Chondrocyte (in vitro differentiated cells): ENCODE data around the gene FOSL1. TPM values are rescaled to one million over a fixed set of nuclear protein-coding genes. Genes with fewer than 3 reads are reported as not detected.
A peak's percentile ranks its signal among the peaks of the same experiment; 100 is the strongest.

Source experiments
- DNase-seq: peaks from one replicate; pipeline ENCODE4 v3.0.0; 2021; ENCODE audit warnings: mixed read lengths, low spot score
- H3K27ac Mint-ChIP-seq: one replicate; pipeline ENCODE4 v1.8.0; 2021; ENCODE audit warnings: mild to moderate bottlenecking, moderate library complexity, mixed read lengths; ENCODE audit not compliant: unreplicated experiment
- H3K27me3 Mint-ChIP-seq: 2 replicates; pipeline ENCODE4 v1.8.0; 2021; ENCODE audit warnings: low read depth, mixed read lengths
- H3K36me3 Mint-ChIP-seq: 2 replicates; pipeline ENCODE4 v1.8.0; 2021; ENCODE audit warnings: low read depth, mixed read lengths
- H3K4me1 Mint-ChIP-seq: 2 replicates; pipeline ENCODE4 v1.8.0; 2021; ENCODE audit warnings: low read depth, mild to moderate bottlenecking, mixed read lengths
- H3K4me3 Mint-ChIP-seq: one replicate; pipeline ENCODE4 v1.8.0; 2021; ENCODE audit warnings: mild to moderate bottlenecking, moderate library complexity, mixed read lengths; ENCODE audit not compliant: unreplicated experiment
- H3K9me3 Mint-ChIP-seq: 2 replicates; pipeline ENCODE4 v1.8.0; 2021; ENCODE audit warnings: low read depth, mixed read lengths
- total RNA-seq: library from RNA; stranded (reverse); gene quantifications from 3 replicates; pipeline ENCODE4 v1.2.1, GENCODE V29; 2021
- TF ChIP-seq, protein P1 (sequence below): fragments of 200-600 bp; sonication (generic); IDR thresholded peaks from 2 replicates; pipeline ENCODE4 v1.5.0; 2021; ENCODE audit warnings: antibody characterized with exemption, mild to moderate bottlenecking, moderate library complexity

Gene FOSL1
- total RNA-seq, 1 donor from 2014 or later, result 7.5 TPM

DNA sequence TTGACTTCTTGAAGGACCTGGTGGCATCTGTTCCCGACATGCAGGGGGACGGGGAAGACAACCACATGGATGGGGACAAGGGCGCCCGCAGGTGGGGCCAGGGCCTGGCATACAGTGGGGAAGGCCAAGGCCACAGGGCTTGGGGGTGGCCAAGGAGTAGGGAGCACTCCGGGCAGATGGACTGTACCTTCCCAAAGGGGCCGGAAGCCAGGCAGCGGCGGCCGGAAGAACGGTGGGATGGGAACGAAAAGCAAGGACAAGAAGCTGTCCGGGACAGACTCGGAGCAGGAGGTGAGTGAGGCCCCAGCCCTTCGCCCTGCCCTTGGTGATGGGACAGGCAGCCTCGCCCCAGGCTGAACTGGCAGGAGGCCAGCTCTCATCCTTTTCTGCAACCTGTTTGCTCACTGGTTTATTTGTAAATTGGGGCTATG is 20.2 kb upstream of the FOSL1 start:
- Mint-ChIP-seq H3K4me3 (peak overlapping the region; percentile 90), H3K36me3 (peaks cover 15% of the 10 kb centered on the region), H3K27me3 (no peaks in the 10 kb centered on the region), H3K4me1 (peaks cover 34% of the 10 kb centered on the region), H3K9me3 (no peaks in the 10 kb centered on the region), H3K27ac (no peak overlapping the region)
- TF ChIP-seq, protein P1, sequence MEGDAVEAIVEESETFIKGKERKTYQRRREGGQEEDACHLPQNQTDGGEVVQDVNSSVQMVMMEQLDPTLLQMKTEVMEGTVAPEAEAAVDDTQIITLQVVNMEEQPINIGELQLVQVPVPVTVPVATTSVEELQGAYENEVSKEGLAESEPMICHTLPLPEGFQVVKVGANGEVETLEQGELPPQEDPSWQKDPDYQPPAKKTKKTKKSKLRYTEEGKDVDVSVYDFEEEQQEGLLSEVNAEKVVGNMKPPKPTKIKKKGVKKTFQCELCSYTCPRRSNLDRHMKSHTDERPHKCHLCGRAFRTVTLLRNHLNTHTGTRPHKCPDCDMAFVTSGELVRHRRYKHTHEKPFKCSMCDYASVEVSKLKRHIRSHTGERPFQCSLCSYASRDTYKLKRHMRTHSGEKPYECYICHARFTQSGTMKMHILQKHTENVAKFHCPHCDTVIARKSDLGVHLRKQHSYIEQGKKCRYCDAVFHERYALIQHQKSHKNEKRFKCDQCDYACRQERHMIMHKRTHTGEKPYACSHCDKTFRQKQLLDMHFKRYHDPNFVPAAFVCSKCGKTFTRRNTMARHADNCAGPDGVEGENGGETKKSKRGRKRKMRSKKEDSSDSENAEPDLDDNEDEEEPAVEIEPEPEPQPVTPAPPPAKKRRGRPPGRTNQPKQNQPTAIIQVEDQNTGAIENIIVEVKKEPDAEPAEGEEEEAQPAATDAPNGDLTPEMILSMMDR, result no peak
- no peak for DNase-seq

DNA sequence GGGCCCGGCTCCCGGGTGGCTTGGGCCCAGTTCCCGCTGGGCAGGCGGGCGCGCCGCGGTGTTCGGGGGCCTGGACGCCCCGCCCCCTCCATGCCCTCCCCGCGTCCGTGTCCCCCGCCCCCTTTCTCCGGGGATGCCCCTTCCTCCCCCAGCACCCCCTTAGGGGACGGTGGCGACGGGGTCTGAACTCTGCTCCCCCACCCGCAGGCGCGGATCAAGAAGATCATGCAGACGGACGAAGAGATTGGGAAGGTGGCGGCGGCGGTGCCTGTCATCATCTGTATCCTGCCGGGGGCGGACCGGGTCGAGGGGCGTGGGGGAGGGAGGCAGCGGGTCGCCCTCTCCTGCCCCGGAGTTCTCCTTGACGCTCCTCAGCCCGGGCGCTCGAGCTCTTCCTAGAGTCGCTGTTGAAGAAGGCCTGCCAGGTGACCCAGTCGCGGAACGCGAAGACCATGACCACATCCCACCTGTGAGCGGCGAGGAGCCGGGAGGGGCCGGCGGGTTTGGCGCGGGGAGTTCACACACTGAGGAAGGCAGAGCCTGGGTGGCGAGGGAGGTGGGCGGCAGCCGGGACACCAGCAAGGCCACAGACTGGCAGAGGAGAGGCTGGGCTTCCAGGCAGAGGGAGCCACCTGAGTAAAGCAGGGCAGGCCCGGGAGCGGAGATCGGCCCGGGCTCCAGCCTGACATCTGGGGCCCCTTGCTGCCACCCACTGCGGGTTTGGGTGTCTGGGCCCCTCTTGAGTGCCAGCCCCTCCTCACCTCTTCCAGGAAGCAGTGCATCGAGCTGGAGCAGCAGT is 19.6 kb upstream of the FOSL1 start:
- Mint-ChIP-seq H3K4me1 (peaks cover 40% of the 10 kb centered on the region), H3K27ac (peak overlapping the region; percentile 39), H3K4me3 (peak overlapping the region; percentile 90), H3K36me3 (peaks cover 15% of the 10 kb centered on the region), H3K27me3 (no peaks in the 10 kb centered on the region), H3K9me3 (no peaks in the 10 kb centered on the region)
- DNase-seq, result no peak
- TF ChIP-seq, protein P1, result no peak

DNA sequence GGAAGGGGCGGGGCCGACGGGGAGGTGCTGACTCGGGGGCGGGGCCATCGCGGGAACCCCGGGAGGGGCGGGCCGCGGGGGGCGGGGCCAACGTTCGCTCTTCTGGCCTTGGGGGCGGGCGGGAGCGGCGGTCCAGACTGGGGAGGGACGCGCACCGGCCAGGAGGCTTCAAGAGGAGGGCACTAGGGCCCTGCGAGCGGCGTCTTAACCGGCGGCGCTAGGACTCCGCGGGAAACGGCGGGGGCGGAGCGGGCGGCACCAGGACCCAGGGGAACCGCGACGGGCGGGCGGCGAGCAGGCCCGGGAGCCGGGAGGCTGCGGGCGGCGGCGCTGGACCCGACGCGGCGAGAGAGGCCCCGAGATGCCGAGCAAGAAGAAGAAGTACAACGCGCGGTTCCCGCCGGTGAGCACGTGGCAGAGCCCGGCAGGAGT is 19.0 kb upstream of the FOSL1 start, which contains the start of gene DRAP1:
TSS of gene DRAP1 (plus strand) at position 286 of the 432 bp plus-strand sequence. CDS start at position 362, 76 bp downstream.
- peaks cover 15% of the 10 kb centered on the region for H3K36me3 Mint-ChIP-seq
- no peaks in the 10 kb centered on the region for H3K27me3 Mint-ChIP-seq
- TF ChIP-seq, protein P1, result no peak
- peak within 1 kb of the TSS; percentile 90 for H3K4me3 Mint-ChIP-seq
- peak within 1 kb of the TSS; percentile 91 for H3K27ac Mint-ChIP-seq
- peak; percentile 100 for DNase-seq
- peaks cover 46% of the 10 kb centered on the region for H3K4me1 Mint-ChIP-seq
- H3K9me3 Mint-ChIP-seq, result no peaks in the 10 kb centered on the region

DNA sequence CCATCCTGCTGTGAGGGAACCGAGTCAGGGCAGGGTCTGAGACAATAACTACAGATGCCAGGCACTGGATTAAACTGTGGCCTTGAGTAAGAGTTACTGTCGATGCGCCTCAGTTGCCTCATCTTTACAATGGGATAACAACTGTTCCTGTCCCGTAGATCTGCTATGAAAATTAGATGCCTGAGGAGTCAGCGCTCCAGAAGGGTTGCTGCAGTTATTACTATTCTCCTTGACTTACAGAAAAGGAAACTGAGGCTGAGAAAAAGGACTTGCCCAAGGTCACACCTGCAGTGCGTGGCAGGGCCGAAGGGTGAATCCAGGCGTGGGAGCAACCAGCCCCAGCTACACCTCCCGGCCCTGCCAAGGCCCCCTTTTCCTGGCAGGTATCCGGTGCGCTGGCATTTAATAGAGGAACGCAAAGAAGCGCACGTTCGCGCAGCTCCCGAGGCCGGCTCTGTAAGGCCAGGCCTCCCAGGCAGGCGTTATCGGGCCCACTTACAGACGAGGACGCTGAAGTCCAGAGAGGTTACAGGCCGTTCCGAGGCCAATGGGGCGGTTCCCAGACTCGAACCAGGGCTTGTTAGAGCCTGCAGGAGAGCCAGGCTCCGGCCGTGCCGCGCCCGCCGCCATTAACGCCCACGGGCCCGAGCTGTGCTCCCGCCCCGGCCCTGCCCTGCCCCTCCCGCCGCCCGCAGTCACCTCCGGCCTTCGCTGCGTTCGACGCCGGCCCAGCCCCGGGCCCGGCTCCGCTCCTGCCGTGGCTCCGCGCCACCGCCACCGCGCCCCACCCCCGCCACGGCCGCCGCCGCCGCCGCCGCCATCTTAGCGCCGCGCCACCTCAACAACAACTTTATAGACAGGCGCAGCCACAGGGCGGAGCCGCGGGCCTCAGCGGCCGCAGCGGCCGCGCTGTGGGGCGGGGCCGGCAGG is 18.3 kb upstream of the FOSL1 start, which contains the start of gene C11orf68:
TSS of gene C11orf68 (minus strand) at position 852 of the 930 bp plus-strand sequence. CDS start at position 821, 31 bp downstream.
- no peak for DNase-seq
- peaks cover 15% of the 10 kb centered on the region for H3K36me3 Mint-ChIP-seq

More for the DNA sequence above, 18.3 kb upstream of the FOSL1 start, which contains the start of gene C11orf68:
- Mint-ChIP-seq H3K4me3 (peak within 1 kb of the TSS; percentile 90), H3K4me1 (peaks cover 46% of the 10 kb centered on the region), H3K27me3 (no peaks in the 10 kb centered on the region), H3K27ac (peak within 1 kb of the TSS; percentile 91), H3K9me3 (no peaks in the 10 kb centered on the region)
- TF ChIP-seq, protein P1, result no peak
